ENCODE measurements around the gene CRELD2. TPM values are rescaled to one million over a fixed set of nuclear protein-coding genes. Genes with fewer than 3 reads are reported as not detected.

CRELD2 gene
- total RNA-seq, result 21.3 TPM

- DNase-seq (ENCODE audit: low read depth in 2 of 3, low spot score in 2 of 3), result peak; percentile 90 to 97 (median 97)
Measured at GRCh38 chr22:49917974-49918910, at the start of gene CRELD2, which contains the start of gene ALG12. Gene CRELD2, plus strand, starts transcription at chr22:49918634. Its CDS starts 136 bp downstream, at chr22:49918770. Gene ALG12, minus strand, starts transcription at chr22:49918438. Its CDS starts 4,673 bp downstream, at chr22:49913765.

- peak in 1 of 3 donors; percentile 21 for DNase-seq (ENCODE audit: low read depth in 2 of 3, low spot score in 2 of 3)
Measured at GRCh38 chr22:49869086-49869830, 49.2 kb upstream of the CRELD2 start.

- DNase-seq (ENCODE audit: low read depth in 2 of 3, low spot score in 2 of 3), result peak in 1 of 3 donors; percentile 47
Measured at GRCh38 chr22:49869845-49870712, 48.4 kb upstream of the CRELD2 start.

GRCh38 chr22:49871482-49871881 lies 47.0 kb upstream of the CRELD2 start:
- no peak for DNase-seq (ENCODE audit: low read depth in 2 of 3, low spot score in 2 of 3)

- DNase-seq (ENCODE audit: low read depth in 2 of 3, low spot score in 2 of 3), result no peak
Measured at GRCh38 chr22:49872347-49872746, 46.1 kb upstream of the CRELD2 start.

- no peak for DNase-seq (ENCODE audit: low read depth in 2 of 3, low spot score in 2 of 3)
Measured at GRCh38 chr22:49873228-49873940, 45.0 kb upstream of the CRELD2 start.

GRCh38 chr22:49877642-49878041 lies 40.8 kb upstream of the CRELD2 start:
- DNase-seq (ENCODE audit: low read depth in 2 of 3, low spot score in 2 of 3), result no peak

GRCh38 chr22:49878206-49878605 lies 40.2 kb upstream of the CRELD2 start:
- no peak for DNase-seq (ENCODE audit: low read depth in 2 of 3, low spot score in 2 of 3)

GRCh38 chr22:49879871-49880270 lies 38.6 kb upstream of the CRELD2 start:
- no peak for DNase-seq (ENCODE audit: low read depth in 2 of 3, low spot score in 2 of 3)

GRCh38 chr22:49880281-49880680 lies 38.2 kb upstream of the CRELD2 start:
- no peak for DNase-seq (ENCODE audit: low read depth in 2 of 3, low spot score in 2 of 3)

- DNase-seq (ENCODE audit: low read depth in 2 of 3, low spot score in 2 of 3), result no peak
Measured at GRCh38 chr22:49881856-49882255, 36.6 kb upstream of the CRELD2 start.

- no peak for DNase-seq (ENCODE audit: low read depth in 2 of 3, low spot score in 2 of 3)
Measured at GRCh38 chr22:49882519-49883293, 35.7 kb upstream of the CRELD2 start.

- DNase-seq (ENCODE audit: low read depth in 2 of 3, low spot score in 2 of 3), result no peak
Measured at GRCh38 chr22:49883294-49883640, 35.2 kb upstream of the CRELD2 start.

- DNase-seq (ENCODE audit: low read depth in 2 of 3, low spot score in 2 of 3), result no peak
Measured at GRCh38 chr22:49884075-49884474, 34.4 kb upstream of the CRELD2 start.

- no peak for DNase-seq (ENCODE audit: low read depth in 2 of 3, low spot score in 2 of 3)
Measured at GRCh38 chr22:49884503-49885260, 33.8 kb upstream of the CRELD2 start.

- no peak for DNase-seq (ENCODE audit: low read depth in 2 of 3, low spot score in 2 of 3)
Measured at GRCh38 chr22:49885281-49885680, 33.2 kb upstream of the CRELD2 start.

- no peak for DNase-seq (ENCODE audit: low read depth in 2 of 3, low spot score in 2 of 3)
Measured at GRCh38 chr22:49885881-49886280, 32.6 kb upstream of the CRELD2 start.

GRCh38 chr22:49886346-49887063 lies 31.9 kb upstream of the CRELD2 start:
- DNase-seq (ENCODE audit: low read depth in 2 of 3, low spot score in 2 of 3), result no peak

All from hematopoietic multipotent progenitor cell (in vitro differentiated cells).